Measurements from ENCODE around the gene FBXW7. TPM values are rescaled to one million over a fixed set of nuclear protein-coding genes. Genes with fewer than 3 reads are reported as not detected.

FBXW7 gene
- total RNA-seq, 1 donor from 2014 or later = 47.2 TPM

GRCh38 chr4:152334931-152335330 lies 201.0 kb downstream of the FBXW7 start:
- intact Hi-C loops (cut with DNase I) = no loop called here
- no peak for TF ChIP-seq CTCF (IDR thresholded peaks at IDR 0.05)
- Histone ChIP-seq H3K9me3 (no peaks in the 10 kb centered on the region), H3K4me1 (no peaks in the 10 kb centered on the region), H3K36me3 (peaks cover 51% of the 10 kb centered on the region), H3K4me3 (no peak overlapping the region), H3K27ac (no peak overlapping the region), H3K27me3 (no peaks in the 10 kb centered on the region)
- DNase-seq (no peak), ATAC-seq (no peak)

GRCh38 chr4:152331042-152331441 lies 204.8 kb downstream of the FBXW7 start:
- Histone ChIP-seq H3K27ac (no peak overlapping the region), H3K27me3 (no peaks in the 10 kb centered on the region), H3K9me3 (no peaks in the 10 kb centered on the region), H3K4me1 (no peaks in the 10 kb centered on the region), H3K4me3 (no peak overlapping the region), H3K36me3 (peaks cover 76% of the 10 kb centered on the region)
- intact Hi-C loops (cut with DNase I) = no loop called here
- ATAC-seq (no peak), DNase-seq (no peak)
- no peak for TF ChIP-seq CTCF (IDR thresholded peaks at IDR 0.05)

- intact Hi-C loops (cut with DNase I) = no loop called here
- ATAC-seq = no peak
- TF ChIP-seq CTCF (IDR thresholded peaks at IDR 0.05) = no peak
- Histone ChIP-seq H3K27ac (no peak overlapping the region), H3K27me3 (no peaks in the 10 kb centered on the region), H3K4me3 (no peak overlapping the region), H3K9me3 (no peaks in the 10 kb centered on the region), H3K4me1 (no peaks in the 10 kb centered on the region), H3K36me3 (peaks cover 96% of the 10 kb centered on the region)
- no peak for DNase-seq
Measured at GRCh38 chr4:152328582-152328981, 207.3 kb downstream of the FBXW7 start.

- ATAC-seq (no peak), DNase-seq (no peak)
- no peak overlapping the region for H3K27ac ChIP-seq
- no peak overlapping the region for H3K4me3 ChIP-seq
- H3K4me1 ChIP-seq = no peaks in the 10 kb centered on the region
- peaks cover 96% of the 10 kb centered on the region for H3K36me3 ChIP-seq
- H3K9me3 ChIP-seq = no peaks in the 10 kb centered on the region
- intact Hi-C loops (cut with DNase I) = no loop called here
- no peak for TF ChIP-seq CTCF (IDR thresholded peaks at IDR 0.05)
- no peaks in the 10 kb centered on the region for H3K27me3 ChIP-seq
Measured at GRCh38 chr4:152327606-152328453, 208.1 kb downstream of the FBXW7 start.

DNA sequence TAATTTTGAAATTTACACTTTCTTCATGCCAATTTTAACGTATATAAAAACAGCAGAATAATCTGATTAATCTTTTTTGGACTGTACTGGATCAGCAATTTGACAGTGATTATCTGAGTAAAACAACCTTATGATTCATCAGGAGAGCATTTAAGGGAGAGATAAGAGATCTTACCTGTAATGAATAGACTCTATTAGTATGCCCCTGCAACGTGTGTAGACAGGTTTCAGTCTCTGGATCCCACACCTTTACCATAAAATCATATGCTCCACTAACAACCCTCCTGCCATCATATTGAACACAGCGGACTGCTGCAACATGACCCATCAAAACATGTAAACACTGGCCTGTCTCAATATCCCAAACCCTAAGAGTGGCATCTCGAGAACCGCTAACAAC lies 210.1 kb downstream of the FBXW7 start:
- no peaks in the 10 kb centered on the region for H3K27me3 ChIP-seq
- TF ChIP-seq CTCF (IDR thresholded peaks at IDR 0.05) = no peak
- no peak for DNase-seq
- H3K9me3 ChIP-seq = no peaks in the 10 kb centered on the region
- H3K36me3 ChIP-seq = peaks cover 96% of the 10 kb centered on the region
- intact Hi-C loops (cut with DNase I) = no loop called here
- H3K4me1 ChIP-seq = no peaks in the 10 kb centered on the region
- no peak for ATAC-seq
- no peak overlapping the region for H3K4me3 ChIP-seq
- H3K27ac ChIP-seq = no peak overlapping the region

All from upper lobe of right lung (tissue), 1 donor.